SK-N-SH (cell line): ENCODE data around the gene NFASC. TPM values are rescaled to one million over a fixed set of nuclear protein-coding genes. Genes with fewer than 3 reads are reported as not detected.

Experiments
- CTCF ChIA-PET: fragments of 300-600, 350-600 bp; formaldehyde crosslinking; extraction: SDS; loops from one replicate; lab custom pipeline; 2021; lab: Yijun Ruan, JAX
- POLR2A ChIA-PET: fragments of 350-600 bp; sonication (Branson Sonifier 250); formaldehyde crosslinking; extraction: SDS; loops from one replicate; lab custom pipeline; 2020; ENCODE audit warnings: antibody characterized with exemption, inconsistent platforms; lab: Yijun Ruan, JAX
- DNase-seq: peaks from one replicate; pipeline ENCODE4 v3.0.0; 2012
- H2AFZ ChIP-seq: fragments of 200-600 bp; sonication (generic); 2 replicates; pipeline ENCODE4 v1.8.1; 2016; ENCODE audit warnings: antibody characterized with exemption, mild to moderate bottlenecking, low read depth
- H3F3A ChIP-seq: fragments of 200-600 bp; sonication (generic); replicated peaks from 2 replicates; pipeline ENCODE3; 2016; ENCODE audit warnings: antibody characterized with exemption, mild to moderate bottlenecking; ENCODE audit not compliant: insufficient read depth
- H3K27ac ChIP-seq, 2 experiments: fragments of 200-500 bp in 1 of 2; fragments of 200-600 bp in 1 of 2; sonication (Bioruptor generic) in 1 of 2; sonication (generic), shearing (Covaris generic) in 1 of 2; 2 replicates each; pipeline versions ENCODE4 v1.5.1 to v1.6.1; 2014 to 2016; ENCODE audit warnings: low read depth in 2 of 2, inconsistent platforms in 1 of 2, low read length in 1 of 2, mild to moderate bottlenecking in 1 of 2, mixed read lengths in 1 of 2
- H3K27me3 ChIP-seq: fragments of 200-600 bp; sonication (generic), shearing (Covaris generic); 2 replicates; pipeline ENCODE4 v1.6.1; 2016; ENCODE audit warnings: mixed run types; ENCODE audit not compliant: insufficient read depth
- H3K36me3 ChIP-seq, 2 experiments: fragments of 200-500 bp in 1 of 2; fragments of 200-600 bp in 1 of 2; sonication (Bioruptor generic) in 1 of 2; sonication (generic) in 1 of 2; replicated peaks in 1 of 2; 2 replicates each; pipeline versions ENCODE3 to v1.5.1; 2014 to 2016; ENCODE audit warnings: low read length in 1 of 2, mild to moderate bottlenecking in 1 of 2; ENCODE audit not compliant: insufficient read depth in 2 of 2, control insufficient read depth in 1 of 2
- H3K4me1 ChIP-seq, 2 experiments: fragments of 200-500 bp in 1 of 2; fragments of 200-600 bp in 1 of 2; sonication (Bioruptor generic) in 1 of 2; sonication (generic), shearing (Covaris generic) in 1 of 2; 2 replicates each; pipeline versions ENCODE4 v1.5.1 to v1.6.1; 2014 to 2016; ENCODE audit warnings: low read depth in 1 of 2, low read length in 1 of 2, mixed run types in 1 of 2; ENCODE audit not compliant: insufficient read depth in 2 of 2, control insufficient read depth in 1 of 2
- H3K4me2 ChIP-seq: fragments of 200-600 bp; sonication (generic), shearing (Covaris generic); 2 replicates; pipeline ENCODE4 v1.6.1; 2017; ENCODE audit warnings: mixed run types
- H3K4me3 ChIP-seq, 2 experiments: fragments of 200-500 bp in 1 of 2; fragments of 200-600 bp in 1 of 2; sonication (Bioruptor generic) in 1 of 2; sonication (generic), shearing (Covaris generic) in 1 of 2; 2 replicates each; pipeline versions ENCODE4 v1.5.1 to v1.8.1; 2014 to 2016; ENCODE audit warnings: low read depth in 2 of 2, inconsistent platforms in 1 of 2, low read length in 1 of 2, mild to moderate bottlenecking in 1 of 2, mixed read lengths in 1 of 2, moderate library complexity in 1 of 2
- H3K79me2 ChIP-seq: fragments of 200-600 bp; sonication (generic); 2 replicates; pipeline ENCODE4 v1.8.1; 2017; ENCODE audit warnings: mild to moderate bottlenecking; ENCODE audit not compliant: insufficient read depth
- H3K9ac ChIP-seq: fragments of 200-600 bp; sonication (generic); 2 replicates; pipeline ENCODE4 v1.6.1; 2017; ENCODE audit warnings: mixed run types
- H3K9me2 ChIP-seq: fragments of 200-600 bp; sonication (generic); 2 replicates; pipeline ENCODE4 v1.6.1; 2017; ENCODE audit warnings: mixed run types
- H3K9me3 ChIP-seq: fragments of 200-600 bp; sonication (generic); 2 replicates; pipeline ENCODE4 v1.6.1; 2017; ENCODE audit warnings: mixed run types, mild to moderate bottlenecking, moderate library complexity
- H4K20me1 ChIP-seq: fragments of 200-600 bp; sonication (generic); 2 replicates; pipeline ENCODE4 v1.6.1; 2017; ENCODE audit warnings: mild to moderate bottlenecking, mixed run types; ENCODE audit not compliant: insufficient read depth
- EP300 ChIP-seq, 2 experiments: IDR thresholded peaks; 2 replicates each; pipeline versions ENCODE4 v1.4.0 to v1.6.1; 2012; ENCODE audit warnings: borderline replicate concordance in 1 of 2, low read depth in 1 of 2, low read length in 1 of 2
- FOSL2 ChIP-seq: IDR thresholded peaks from 2 replicates; pipeline ENCODE4 v1.4.0; 2012; ENCODE audit warnings: low read depth, mild to moderate bottlenecking, moderate library complexity, borderline replicate concordance
- FOXJ3 ChIP-seq: sonication (generic); formaldehyde crosslinking; IDR thresholded peaks from 2 replicates; pipeline ENCODE4 v1.5.1; 2020; ENCODE audit warnings: mild to moderate bottlenecking, missing genetic modification reagents
- GABPA ChIP-seq: IDR thresholded peaks from 2 replicates; pipeline ENCODE4 v1.4.0; 2012; ENCODE audit warnings: low read depth, mild to moderate bottlenecking
- MEF2A ChIP-seq: IDR thresholded peaks from 2 replicates; pipeline ENCODE4 v1.4.0; 2012; ENCODE audit warnings: low read depth, borderline replicate concordance
- RCOR1 ChIP-seq: fragments of 150-350 bp; IDR thresholded peaks from 2 replicates; pipeline ENCODE4 v1.6.1; 2017; ENCODE audit warnings: antibody characterized with exemption, low read length
- REST ChIP-seq: IDR thresholded peaks from 2 replicates; pipeline ENCODE4 v1.6.1; 2012; ENCODE audit warnings: mild to moderate bottlenecking, low read depth, low read length, moderate library complexity
- TAF1 ChIP-seq: IDR thresholded peaks from 2 replicates; pipeline ENCODE4 v1.6.1; 2012; ENCODE audit warnings: low read depth, mild to moderate bottlenecking, low read length, moderate library complexity, borderline replicate concordance
- TCF12 ChIP-seq: IDR thresholded peaks from 2 replicates; pipeline ENCODE4 v1.4.0; 2012
- YY1 ChIP-seq: IDR thresholded peaks from 2 replicates; pipeline ENCODE4 v1.4.0; 2012; ENCODE audit warnings: low read depth, mild to moderate bottlenecking
- WGBS: methylation state at CpG from one replicate; pipeline ENCODE4 v1.1.6; 2017; ENCODE audit warnings: low lambda C conversion rate; 5-methylcytosine and 5-hydroxymethylcytosine counted together
- polyA plus RNA-seq, 3 experiments: library from polyadenylated mRNA; depleted of rRNA; stranded (reverse); fragments of >200 nt; gene quantifications; 2 replicates each; pipeline ENCODE4 v1.2.3, GENCODE V29; 2012
- TF ChIP-seq, protein P1 (sequence below): fragments of 200-600 bp; sonication (generic); IDR thresholded peaks from 2 replicates; pipeline ENCODE4 v1.6.1; 2017; ENCODE audit warnings: antibody characterized with exemption, mild to moderate bottlenecking, moderate library complexity
- TF ChIP-seq, protein P2 (sequence below): IDR thresholded peaks from 2 replicates; pipeline ENCODE4 v1.4.0; 2012; ENCODE audit warnings: low read depth, borderline replicate concordance

The NFASC gene
- polyA plus RNA-seq, 1 of the 3 experiments (the other 2 are of a cell fraction), result 6.0 TPM

GRCh38 chr1:204828352-204828850, 42.3 kb upstream of the NFASC start:
- H3K79me2 ChIP-seq, result no peaks in the 10 kb centered on the region
- peak; percentile 98 for DNase-seq
- 9% methylated on average over 23 of the region's 53 CpGs for WGBS
- peaks cover 4% of the 10 kb centered on the region for H3F3A ChIP-seq
- CTCF ChIA-PET, result interaction anchor here (0.7 to 21.2 kb wide), 8 partner anchors 9 to 147 kb away, joined by 3 to 291 read pairs (median 4); no protein-coding TSS in a partner anchor
- peaks cover 0 to 11% of the 10 kb centered on the region in 2 experiments; a peak in 1 of 4 replicates for H3K4me1 ChIP-seq
- no peaks in the 10 kb centered on the region for H3K36me3 ChIP-seq
- peak overlapping the region; percentile 49 to 54 for H3K4me3 ChIP-seq
- no peaks in the 10 kb centered on the region for H4K20me1 ChIP-seq
- TF ChIP-seq GABPA (no peak), EP300 (IDR thresholded peaks at IDR 0.05; ENCODE audit: borderline replicate concordance in 1 of 2, low read depth in 1 of 2, low read length in 1 of 2) (no peak), FOSL2 (no peak), MEF2A (no peak), REST (peak; percentile 56; the same call in 1 of the 2 replicates), FOXJ3 (no peak), TAF1 (no peak), YY1 (no peak), RCOR1 (no peak), TCF12 (no peak)
- TF ChIP-seq, protein P1, sequence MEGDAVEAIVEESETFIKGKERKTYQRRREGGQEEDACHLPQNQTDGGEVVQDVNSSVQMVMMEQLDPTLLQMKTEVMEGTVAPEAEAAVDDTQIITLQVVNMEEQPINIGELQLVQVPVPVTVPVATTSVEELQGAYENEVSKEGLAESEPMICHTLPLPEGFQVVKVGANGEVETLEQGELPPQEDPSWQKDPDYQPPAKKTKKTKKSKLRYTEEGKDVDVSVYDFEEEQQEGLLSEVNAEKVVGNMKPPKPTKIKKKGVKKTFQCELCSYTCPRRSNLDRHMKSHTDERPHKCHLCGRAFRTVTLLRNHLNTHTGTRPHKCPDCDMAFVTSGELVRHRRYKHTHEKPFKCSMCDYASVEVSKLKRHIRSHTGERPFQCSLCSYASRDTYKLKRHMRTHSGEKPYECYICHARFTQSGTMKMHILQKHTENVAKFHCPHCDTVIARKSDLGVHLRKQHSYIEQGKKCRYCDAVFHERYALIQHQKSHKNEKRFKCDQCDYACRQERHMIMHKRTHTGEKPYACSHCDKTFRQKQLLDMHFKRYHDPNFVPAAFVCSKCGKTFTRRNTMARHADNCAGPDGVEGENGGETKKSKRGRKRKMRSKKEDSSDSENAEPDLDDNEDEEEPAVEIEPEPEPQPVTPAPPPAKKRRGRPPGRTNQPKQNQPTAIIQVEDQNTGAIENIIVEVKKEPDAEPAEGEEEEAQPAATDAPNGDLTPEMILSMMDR, result peak; percentile 26
- TF ChIP-seq, protein P2, sequence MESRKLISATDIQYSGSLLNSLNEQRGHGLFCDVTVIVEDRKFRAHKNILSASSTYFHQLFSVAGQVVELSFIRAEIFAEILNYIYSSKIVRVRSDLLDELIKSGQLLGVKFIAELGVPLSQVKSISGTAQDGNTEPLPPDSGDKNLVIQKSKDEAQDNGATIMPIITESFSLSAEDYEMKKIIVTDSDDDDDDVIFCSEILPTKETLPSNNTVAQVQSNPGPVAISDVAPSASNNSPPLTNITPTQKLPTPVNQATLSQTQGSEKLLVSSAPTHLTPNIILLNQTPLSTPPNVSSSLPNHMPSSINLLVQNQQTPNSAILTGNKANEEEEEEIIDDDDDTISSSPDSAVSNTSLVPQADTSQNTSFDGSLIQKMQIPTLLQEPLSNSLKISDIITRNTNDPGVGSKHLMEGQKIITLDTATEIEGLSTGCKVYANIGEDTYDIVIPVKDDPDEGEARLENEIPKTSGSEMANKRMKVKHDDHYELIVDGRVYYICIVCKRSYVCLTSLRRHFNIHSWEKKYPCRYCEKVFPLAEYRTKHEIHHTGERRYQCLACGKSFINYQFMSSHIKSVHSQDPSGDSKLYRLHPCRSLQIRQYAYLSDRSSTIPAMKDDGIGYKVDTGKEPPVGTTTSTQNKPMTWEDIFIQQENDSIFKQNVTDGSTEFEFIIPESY, result no peak
- TF ChIP-seq, all 33 proteins: peak for 2
- Histone ChIP-seq H3K9ac (no peak overlapping the region), H3K9me2 (no peaks in the 10 kb centered on the region), H3K27me3 (no peaks in the 10 kb centered on the region; the same call in 1 of the 2 replicates), H2AFZ (no peak overlapping the region), H3K9me3 (no peaks in the 10 kb centered on the region), H3K27ac (no peak overlapping the region), H3K4me2 (peak overlapping the region; percentile 57)
- POLR2A ChIA-PET, result no interaction called here
